Body of pancreas (tissue), 4 donors: ENCODE measurements around the gene MGAT5. TPM values are rescaled to one million over a fixed set of nuclear protein-coding genes. Genes with fewer than 3 reads are reported as not detected.
"Not testable (repeated sequence)": the region's sequence is repeated elsewhere in the genome, so short reads cannot be mapped to it uniquely, and the experiment has no call there.

Source experiments
- ATAC-seq: fragments of 150-250 bp; one replicate; pipeline ENCODE4 v1.9.1; 2016
- DNase-seq, 4 donors: peaks; one replicate each; pipeline ENCODE4 v3.0.0-alpha.2; 2019
- H3K27ac ChIP-seq, 4 donors: fragments of 200-600 bp; sonication (generic); 1 replicate in 3 of 4; 2 replicates in 1 of 4; pipeline versions ENCODE4 v1.5.1 to v1.6.1; 2016 to 2019; ENCODE audit warnings: mild to moderate bottlenecking in 1 of 4, mixed read lengths in 1 of 4, moderate library complexity in 1 of 4
- H3K27me3 ChIP-seq, 2 donors: fragments of 200-600 bp; sonication (generic); one replicate each; pipeline ENCODE4 v1.6.0; 2016; ENCODE audit warnings: mild to moderate bottlenecking in 1 of 2
- H3K36me3 ChIP-seq, 2 donors: fragments of 200-600 bp; sonication (generic); replicated peaks in 1 of 2; 2 replicates each; pipeline ENCODE4 v1.5.1; 2016; ENCODE audit warnings: low read depth in 2 of 2; ENCODE audit not compliant: insufficient read depth in 1 of 2
- H3K4me1 ChIP-seq: fragments of 200-600 bp; sonication (generic); one replicate; pipeline ENCODE4 v1.6.0; 2016
- H3K4me3 ChIP-seq, 2 donors: fragments of 200-600 bp; sonication (generic); 1 replicate in 1 of 2; 2 replicates in 1 of 2; pipeline ENCODE4 v1.5.1; 2016 to 2019
- H3K9me3 ChIP-seq, 3 donors: fragments of 200-600 bp; sonication (generic); 1 replicate in 2 of 3; 2 replicates in 1 of 3; pipeline ENCODE4 v1.5.1; 2016
- POLR2A ChIP-seq, 3 donors: fragments of 450-650 bp; IDR thresholded peaks; one replicate each; pipeline ENCODE4 v1.6.1; 2016; ENCODE audit warnings: antibody characterized with exemption in 3 of 3, mild to moderate bottlenecking in 2 of 3
- WGBS, 2 donors: methylation state at CpG; one replicate each; pipeline ENCODE4 v1.1.5; 2017; 5-methylcytosine and 5-hydroxymethylcytosine counted together
- intact Hi-C: fragments of 100-400 bp; cut with DNase I; formaldehyde crosslinking; loops from one replicate; pipeline ENCODE4 v1.15.1; 2023
- total RNA-seq, 2 donors: library from RNA; depleted of rRNA; stranded (reverse); fragments of >200 nt; gene quantifications; one replicate each; pipeline ENCODE4 v1.1.0, GENCODE V29; 2016
- TF ChIP-seq, protein P1 (sequence below), 7 experiments: fragments of 450-650 bp in 4 of 7; fragments of 200-600 bp in 3 of 7; sonication (generic) in 3 of 7; IDR thresholded peaks; one replicate each; pipeline ENCODE4 v1.5.1; 2016 to 2019; ENCODE audit warnings: antibody characterized with exemption in 7 of 7

The MGAT5 gene
- total RNA-seq, 2 donors from 2014 or later: 15.8 to 16.3 TPM

GRCh38 chr2:134293719-134294537 is 40.1 kb downstream of the MGAT5 start:
- Histone ChIP-seq H3K27ac (peak overlapping the region in 1 of 4 donors; percentile 17), H3K36me3 (no peaks in the 10 kb centered on the region), H3K9me3 (no peaks in the 10 kb centered on the region), H3K4me1 (peaks cover 5% of the 10 kb centered on the region), H3K4me3 (no peak overlapping the region), H3K27me3 (no peaks in the 10 kb centered on the region)
- DNase-seq (no peak), ATAC-seq (no peak)
- intact Hi-C loops: no loop called here
- TF ChIP-seq, protein P1, sequence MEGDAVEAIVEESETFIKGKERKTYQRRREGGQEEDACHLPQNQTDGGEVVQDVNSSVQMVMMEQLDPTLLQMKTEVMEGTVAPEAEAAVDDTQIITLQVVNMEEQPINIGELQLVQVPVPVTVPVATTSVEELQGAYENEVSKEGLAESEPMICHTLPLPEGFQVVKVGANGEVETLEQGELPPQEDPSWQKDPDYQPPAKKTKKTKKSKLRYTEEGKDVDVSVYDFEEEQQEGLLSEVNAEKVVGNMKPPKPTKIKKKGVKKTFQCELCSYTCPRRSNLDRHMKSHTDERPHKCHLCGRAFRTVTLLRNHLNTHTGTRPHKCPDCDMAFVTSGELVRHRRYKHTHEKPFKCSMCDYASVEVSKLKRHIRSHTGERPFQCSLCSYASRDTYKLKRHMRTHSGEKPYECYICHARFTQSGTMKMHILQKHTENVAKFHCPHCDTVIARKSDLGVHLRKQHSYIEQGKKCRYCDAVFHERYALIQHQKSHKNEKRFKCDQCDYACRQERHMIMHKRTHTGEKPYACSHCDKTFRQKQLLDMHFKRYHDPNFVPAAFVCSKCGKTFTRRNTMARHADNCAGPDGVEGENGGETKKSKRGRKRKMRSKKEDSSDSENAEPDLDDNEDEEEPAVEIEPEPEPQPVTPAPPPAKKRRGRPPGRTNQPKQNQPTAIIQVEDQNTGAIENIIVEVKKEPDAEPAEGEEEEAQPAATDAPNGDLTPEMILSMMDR (IDR thresholded peaks at IDR 0.05): no peak
- no peak for TF ChIP-seq POLR2A (IDR thresholded peaks at IDR 0.05)
- 91 to 95% methylated on average over 7 to 8 of the region's 8 CpGs for WGBS, 2 donors

DNA sequence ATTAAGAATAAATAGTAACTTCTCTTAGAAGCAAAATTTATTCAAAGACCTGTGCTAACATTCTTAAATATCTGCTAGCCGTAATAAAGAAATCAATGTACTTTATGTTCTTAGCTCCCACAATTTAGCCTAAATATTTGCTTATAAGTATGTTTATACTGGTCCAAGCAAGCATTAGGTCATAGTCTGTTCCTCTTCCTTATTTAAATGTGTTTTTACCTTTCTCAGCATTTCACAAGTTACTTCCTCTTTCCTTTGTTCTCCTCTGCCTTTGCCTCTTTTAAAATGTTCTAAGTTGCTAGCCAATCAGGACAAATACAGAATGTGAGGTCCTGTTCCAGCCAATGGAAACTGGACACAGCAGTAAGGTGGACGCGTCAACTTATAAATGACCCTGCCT is 40.7 kb downstream of the MGAT5 start:
- H3K4me1 ChIP-seq, intact Hi-C loops, H3K27me3 ChIP-seq, ATAC-seq, H3K36me3 ChIP-seq, H3K4me3 ChIP-seq, H3K9me3 ChIP-seq: not testable (repeated sequence)
- WGBS, 2 donors: 85 to 92% methylated on average over 3 of the region's 3 CpGs
- peak overlapping the region in 1 of 4 donors; percentile 17 for H3K27ac ChIP-seq
- DNase-seq: peak in 1 of 4 donors; percentile 18

GRCh38 chr2:134295441-134295840 is 41.6 kb downstream of the MGAT5 start:
- DNase-seq (no peak), ATAC-seq (no peak)
- Histone ChIP-seq H3K36me3 (no peaks in the 10 kb centered on the region), H3K27me3 (no peaks in the 10 kb centered on the region), H3K9me3 (no peaks in the 10 kb centered on the region), H3K4me1 (peaks cover 3% of the 10 kb centered on the region), H3K27ac (no peak overlapping the region), H3K4me3 (no peak overlapping the region)
- WGBS, 2 donors: 74 to 76% methylated on average over 3 of the region's 3 CpGs
- TF ChIP-seq, protein P1 (IDR thresholded peaks at IDR 0.05): no peak
- TF ChIP-seq POLR2A (IDR thresholded peaks at IDR 0.05): no peak
- intact Hi-C loops: no loop called here

- H3K4me1 ChIP-seq: peaks cover 12% of the 10 kb centered on the region
These were observed 42.4 kb downstream of the MGAT5 start for GRCh38 chr2:134296301-134296700.

GRCh38 chr2:134299334-134299733 is 45.5 kb downstream of the MGAT5 start:
- intact Hi-C loops: no loop called here

More at GRCh38 chr2:134296301-134296700, 42.4 kb downstream of the MGAT5 start:
- H3K9me3 ChIP-seq: no peaks in the 10 kb centered on the region
- H3K36me3 ChIP-seq: no peaks in the 10 kb centered on the region
- intact Hi-C loops: no loop called here
- H3K27me3 ChIP-seq: no peaks in the 10 kb centered on the region
- WGBS, 2 donors: 67 to 81% methylated on average over 2 of the region's 2 CpGs
- no peak overlapping the region for H3K4me3 ChIP-seq
- ATAC-seq (no peak), DNase-seq (no peak)
- TF ChIP-seq POLR2A (IDR thresholded peaks at IDR 0.05): no peak
- TF ChIP-seq, protein P1 (IDR thresholded peaks at IDR 0.05): no peak
- no peak overlapping the region for H3K27ac ChIP-seq

More at GRCh38 chr2:134299334-134299733, 45.5 kb downstream of the MGAT5 start:
- ATAC-seq: no peak
- Histone ChIP-seq H3K4me3 (no peak overlapping the region), H3K27ac (no peak overlapping the region), H3K4me1 (peaks cover 20% of the 10 kb centered on the region), H3K36me3 (no peaks in the 10 kb centered on the region), H3K9me3 (no peaks in the 10 kb centered on the region), H3K27me3 (no peaks in the 10 kb centered on the region)
- no peak for DNase-seq
- 96 to 100% methylated on average over 1 of the region's 1 CpG for WGBS, 2 donors
- no peak for TF ChIP-seq POLR2A (IDR thresholded peaks at IDR 0.05)
- TF ChIP-seq, protein P1 (IDR thresholded peaks at IDR 0.05): no peak
